Naive thymus-derived CD4-positive, alpha-beta T cell (primary cell): ENCODE data around the gene HEG1. TPM values are rescaled to one million over a fixed set of nuclear protein-coding genes. Genes with fewer than 3 reads are reported as not detected.
"Not testable (repeated sequence)": the region's sequence is repeated elsewhere in the genome, so short reads cannot be mapped to it uniquely, and the experiment has no call there.

Experiments used
- ATAC-seq: fragments of 150-1000 bp; cut with Tn5 transposase; 2 replicates; pipeline ENCODE4 v1.10.0; 2021; ENCODE audit warnings: mild to moderate bottlenecking, moderate library complexity
- CTCF ChIA-PET: fragments of 350-600 bp; sonication (Branson Sonifier 250); formaldehyde crosslinking; loops from one replicate; lab custom pipeline; 2021; ENCODE audit warnings: antibody characterized with exemption; lab: Charles Lee
- POLR2A ChIA-PET: fragments of 350-600 bp; sonication (Branson Sonifier 250); formaldehyde crosslinking; loops from one replicate; lab custom pipeline; 2021; ENCODE audit warnings: antibody characterized with exemption, inconsistent platforms; lab: Charles Lee
- DNase-seq, 9 donors: peaks; one replicate each; pipeline versions ENCODE4 v3.0.0 to v3.0.0-alpha.2; 2020 to 2022; ENCODE audit warnings: mixed read lengths in 1 of 9
- H3K27ac ChIP-seq: one replicate; pipeline ENCODE4 v1.7.0; 2013; ENCODE audit warnings: mild to moderate bottlenecking, low read depth, low read length, moderate library complexity
- H3K27me3 ChIP-seq, 2 donors: one replicate each; pipeline ENCODE4 v1.7.0; 2013; ENCODE audit warnings: low read length in 2 of 2, mild to moderate bottlenecking in 2 of 2, moderate library complexity in 2 of 2; ENCODE audit not compliant: control insufficient read depth in 2 of 2, insufficient read depth in 2 of 2
- H3K36me3 ChIP-seq, 3 experiments: 1 replicate in 2 of 3; 2 replicates in 1 of 3; pipeline ENCODE4 v1.7.0; 2013; ENCODE audit warnings: low read length in 3 of 3, mild to moderate bottlenecking in 3 of 3, moderate library complexity in 1 of 3; ENCODE audit not compliant: insufficient read depth in 3 of 3, control insufficient read depth in 2 of 3
- H3K4me1 ChIP-seq, 2 donors: one replicate each; pipeline ENCODE4 v1.7.0; 2013; ENCODE audit warnings: low read length in 2 of 2, mild to moderate bottlenecking in 2 of 2, moderate library complexity in 1 of 2; ENCODE audit not compliant: control insufficient read depth in 2 of 2, insufficient read depth in 2 of 2
- H3K4me3 ChIP-seq: 2 replicates; pipeline ENCODE4 v1.7.0; 2013; ENCODE audit warnings: mild to moderate bottlenecking, low read length
- H3K9me3 ChIP-seq, 3 experiments: 1 replicate in 2 of 3; 2 replicates in 1 of 3; pipeline ENCODE4 v1.7.0; 2013; ENCODE audit warnings: low read length in 3 of 3; ENCODE audit not compliant: control insufficient read depth in 2 of 3
- H3K27ac Mint-ChIP-seq, 9 donors: one replicate each; pipeline ENCODE4 v1.8.0; 2020 to 2022; ENCODE audit warnings: mixed read lengths in 9 of 9, mild to moderate bottlenecking in 8 of 9, moderate library complexity in 5 of 9, inconsistent platforms in 2 of 9
- H3K27me3 Mint-ChIP-seq, 5 donors: one replicate each; pipeline ENCODE4 v1.8.0; 2021 to 2022; ENCODE audit warnings: mixed read lengths in 5 of 5, mild to moderate bottlenecking in 1 of 5
- H3K36me3 Mint-ChIP-seq, 5 donors: one replicate each; pipeline ENCODE4 v1.8.0; 2020 to 2022; ENCODE audit warnings: mixed read lengths in 5 of 5, mild to moderate bottlenecking in 3 of 5, inconsistent platforms in 1 of 5
- H3K4me1 Mint-ChIP-seq, 7 donors: one replicate each; pipeline ENCODE4 v1.8.0; 2020 to 2022; ENCODE audit warnings: mixed read lengths in 7 of 7, mild to moderate bottlenecking in 3 of 7, inconsistent platforms in 1 of 7
- H3K4me3 Mint-ChIP-seq, 10 donors: one replicate each; pipeline ENCODE4 v1.8.0; 2020 to 2022; ENCODE audit warnings: mild to moderate bottlenecking in 10 of 10, mixed read lengths in 10 of 10, moderate library complexity in 6 of 10, inconsistent platforms in 2 of 10
- H3K9me3 Mint-ChIP-seq, 11 donors: one replicate each; pipeline ENCODE4 v1.8.0; 2020 to 2022; ENCODE audit warnings: mixed read lengths in 11 of 11, mild to moderate bottlenecking in 4 of 11, inconsistent platforms in 1 of 11, moderate library complexity in 1 of 11
- intact Hi-C, 2 donors: fragments of 100-400 bp; cut with micrococcal nuclease; formaldehyde crosslinking; loops; one replicate each; pipeline ENCODE4 v1.15.1; 2023
- polyA plus RNA-seq, 2 donors: library from polyadenylated mRNA; unstranded; fragments of 300-500 nt; fragmentation: Illumina TruSeq; gene quantifications; one replicate each; pipeline ENCODE4 v1.2.3, GENCODE V29; 2021
- total RNA-seq, 6 experiments: library from RNA in 5 of 6; stranded (reverse) in 5 of 6; gene quantifications; 1 replicate in 5 of 6; 2 replicates in 1 of 6; pipeline ENCODE4 v1.2.3 and lab custom pipeline; 2021 to 2026

The HEG1 gene
- total and polyA plus RNA-seq, 7 experiments from 2014 or later = 2.1 to 45.4 (median 17.6) TPM

DNA sequence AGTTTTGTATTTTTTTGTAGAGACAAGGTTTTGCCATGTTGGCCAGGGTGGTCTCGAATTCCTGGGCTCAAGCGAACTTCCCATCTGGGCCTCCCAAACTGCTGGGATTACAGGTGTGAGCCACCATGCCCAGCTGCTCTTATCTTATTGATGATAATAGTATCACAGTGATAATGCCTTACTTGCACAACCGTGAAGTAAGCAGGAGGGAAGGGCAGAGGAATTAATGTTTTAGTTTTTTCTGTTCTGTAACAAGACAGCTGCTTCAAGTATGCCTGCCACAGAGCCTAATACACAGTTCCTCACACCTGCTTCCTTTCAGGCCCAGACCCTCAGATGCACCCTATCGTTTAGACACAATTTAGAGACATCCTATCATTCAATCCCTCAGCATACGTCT is 95.1 kb downstream of the HEG1 start:
- CTCF ChIA-PET = no interaction called here
- intact Hi-C loops = no loop called here

GRCh38 chr3:124960105-124960504 is 95.7 kb downstream of the HEG1 start:
- DNase-seq (no peak), ATAC-seq (no peak)
- Mint-ChIP-seq H3K27ac (no peak overlapping the region), H3K4me3 (no peak overlapping the region), H3K4me1 (peaks cover 0 to 6% (median 0%) of the 10 kb centered on the region in 7 donors), H3K36me3 (no peaks in the 10 kb centered on the region), H3K27me3 (peaks cover 0 to 25% (median 3%) of the 10 kb centered on the region in 5 donors), H3K9me3 (peaks cover 0 to 4% (median 0%) of the 10 kb centered on the region in 11 donors)
- ChIA-PET POLR2A (no interaction called here), CTCF (no interaction called here)
- intact Hi-C loops = no loop called here
- Histone ChIP-seq H3K4me3 (no peak overlapping the region), H3K9me3 (no peaks in the 10 kb centered on the region), H3K4me1 (no peaks in the 10 kb centered on the region), H3K27ac (no peak overlapping the region), H3K36me3 (no peaks in the 10 kb centered on the region), H3K27me3 (no peaks in the 10 kb centered on the region)

More for the DNA sequence above, 95.1 kb downstream of the HEG1 start:
- Histone ChIP-seq H3K27me3 (no peaks in the 10 kb centered on the region), H3K27ac (no peak overlapping the region), H3K9me3 (no peaks in the 10 kb centered on the region), H3K36me3 (no peaks in the 10 kb centered on the region), H3K4me3 (no peak overlapping the region), H3K4me1 (no peaks in the 10 kb centered on the region)
- H3K9me3 Mint-ChIP-seq = peaks cover 0 to 4% (median 0%) of the 10 kb centered on the region in 11 donors
- DNase-seq = no peak
- H3K27me3 Mint-ChIP-seq = peaks cover 0 to 19% (median 3%) of the 10 kb centered on the region in 5 donors
- no peak overlapping the region for H3K4me3 Mint-ChIP-seq
- POLR2A ChIA-PET = no interaction called here
- no peak overlapping the region for H3K27ac Mint-ChIP-seq
- H3K36me3 Mint-ChIP-seq = no peaks in the 10 kb centered on the region
- ATAC-seq = no peak
- H3K4me1 Mint-ChIP-seq = peaks cover 0 to 6% (median 0%) of the 10 kb centered on the region in 7 donors

GRCh38 chr3:124957951-124958350 is 97.8 kb downstream of the HEG1 start:
- H3K4me1 Mint-ChIP-seq, H3K27ac Mint-ChIP-seq, H3K4me3 ChIP-seq, H3K4me1 ChIP-seq, H3K36me3 ChIP-seq, ATAC-seq, H3K9me3 ChIP-seq, H3K27me3 ChIP-seq, CTCF ChIA-PET, intact Hi-C loops, H3K4me3 Mint-ChIP-seq, DNase-seq, POLR2A ChIA-PET, H3K36me3 Mint-ChIP-seq, H3K9me3 Mint-ChIP-seq, H3K27ac ChIP-seq: not testable (repeated sequence)
- H3K27me3 Mint-ChIP-seq = peaks cover 0 to 39% (median 3%) of the 10 kb centered on the region in 5 donors

DNA sequence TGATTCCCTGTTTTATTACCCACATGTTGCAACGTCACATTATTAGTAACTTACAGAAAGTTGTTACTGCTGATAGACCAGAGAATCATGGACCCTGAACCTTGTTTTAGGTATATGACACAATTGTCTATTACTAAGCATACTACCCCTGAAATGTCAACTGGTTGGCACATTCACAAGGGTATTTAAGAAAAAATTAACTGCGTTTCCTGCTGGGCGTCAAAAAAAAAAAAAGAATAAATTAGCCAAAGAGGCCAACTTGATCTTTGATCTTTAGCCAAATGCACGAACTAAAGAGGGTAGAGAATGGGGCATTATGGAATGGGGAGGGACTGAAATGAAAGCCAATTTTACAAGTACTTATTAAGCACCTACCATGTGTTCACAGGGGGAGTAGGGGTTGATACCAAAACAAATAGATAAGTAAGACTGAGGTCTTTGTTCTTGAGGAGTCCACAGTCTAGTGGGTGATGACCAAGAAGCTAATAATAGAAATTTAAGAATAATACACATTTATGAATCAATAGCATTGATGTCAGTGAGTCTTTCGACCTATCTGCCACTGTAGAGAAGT is 103.4 kb downstream of the HEG1 start:
- no peaks in the 10 kb centered on the region for H3K36me3 ChIP-seq
- Mint-ChIP-seq H3K36me3 (no peaks in the 10 kb centered on the region), H3K27me3 (peaks cover 0 to 46% (median 0%) of the 10 kb centered on the region in 5 donors), H3K27ac (no peak overlapping the region), H3K4me1 (no peaks in the 10 kb centered on the region), H3K9me3 (peaks cover 0 to 4% (median 0%) of the 10 kb centered on the region in 11 donors), H3K4me3 (no peak overlapping the region)
- intact Hi-C loops = no loop called here
- H3K27ac ChIP-seq = no peak overlapping the region
- ATAC-seq (no peak), DNase-seq (no peak)
- no peaks in the 10 kb centered on the region for H3K4me1 ChIP-seq
- H3K27me3 ChIP-seq = peaks cover 0 to under 1% of the 10 kb centered on the region in 2 donors
- no peaks in the 10 kb centered on the region for H3K9me3 ChIP-seq
- no peak overlapping the region for H3K4me3 ChIP-seq
- POLR2A ChIA-PET = no interaction called here
- CTCF ChIA-PET = no interaction called here

- H3K27me3 ChIP-seq = peaks cover 0 to 2% of the 10 kb centered on the region in 2 donors
- H3K36me3 Mint-ChIP-seq = no peaks in the 10 kb centered on the region
- H3K4me3 ChIP-seq = no peak overlapping the region
- no peaks in the 10 kb centered on the region for H3K36me3 ChIP-seq
- no peak overlapping the region for H3K27ac Mint-ChIP-seq
- CTCF ChIA-PET = no interaction called here
- POLR2A ChIA-PET = no interaction called here
- H3K4me1 Mint-ChIP-seq = no peaks in the 10 kb centered on the region
- DNase-seq (no peak), ATAC-seq (no peak)
- H3K9me3 Mint-ChIP-seq = peaks cover 0 to under 1% (median 0%) of the 10 kb centered on the region in 11 donors
- H3K27me3 Mint-ChIP-seq = peaks cover 0 to 43% (median 0%) of the 10 kb centered on the region in 5 donors
- H3K4me3 Mint-ChIP-seq = no peak overlapping the region
- no peaks in the 10 kb centered on the region for H3K9me3 ChIP-seq
- no peak overlapping the region for H3K27ac ChIP-seq
- intact Hi-C loops = no loop called here
- no peaks in the 10 kb centered on the region for H3K4me1 ChIP-seq
These were observed 104.1 kb downstream of the HEG1 start for GRCh38 chr3:124951511-124952281.

DNA sequence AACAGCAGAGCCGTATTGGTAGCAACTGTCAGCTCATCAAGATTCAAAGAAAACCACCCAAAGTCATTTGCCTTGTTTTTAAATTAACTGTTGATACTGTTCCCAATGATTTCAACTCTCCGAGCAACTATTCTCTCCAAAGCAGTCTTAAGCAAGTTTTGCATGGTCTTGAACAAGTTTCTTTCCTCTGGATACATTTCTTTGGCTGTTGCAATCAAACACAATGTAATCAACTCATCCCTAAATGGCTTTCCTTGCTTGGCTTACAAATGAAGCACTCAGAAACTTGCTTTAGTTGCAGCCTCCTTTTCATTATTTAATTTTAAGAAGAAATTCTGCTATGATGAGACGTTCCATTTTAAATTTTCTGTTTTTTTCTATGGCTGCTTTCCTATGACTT is 105.8 kb downstream of the HEG1 start:
- H3K9me3 Mint-ChIP-seq = no peaks in the 10 kb centered on the region
- intact Hi-C loops = no loop called here
- Histone ChIP-seq H3K36me3 (no peaks in the 10 kb centered on the region), H3K4me1 (no peaks in the 10 kb centered on the region), H3K27me3 (peaks cover 0 to 2% of the 10 kb centered on the region in 2 donors), H3K4me3 (no peak overlapping the region), H3K27ac (no peak overlapping the region), H3K9me3 (no peaks in the 10 kb centered on the region)
- H3K4me1 Mint-ChIP-seq = no peaks in the 10 kb centered on the region
- ChIA-PET CTCF (no interaction called here), POLR2A (interaction anchor here (0.6 kb wide), 1 partner anchor 675 kb away, joined by 3 read pairs; no protein-coding TSS in a partner anchor)
- H3K4me3 Mint-ChIP-seq = no peak overlapping the region
- no peaks in the 10 kb centered on the region for H3K36me3 Mint-ChIP-seq
- no peak overlapping the region for H3K27ac Mint-ChIP-seq
- H3K27me3 Mint-ChIP-seq = peaks cover 0 to 41% (median 0%) of the 10 kb centered on the region in 5 donors
- DNase-seq (no peak), ATAC-seq (no peak)
